Left lung (tissue), 10 donors: ENCODE results near the gene FUT8. TPM values are rescaled to one million over a fixed set of nuclear protein-coding genes. Genes with fewer than 3 reads are reported as not detected.

Source experiments
- ATAC-seq: fragments of 200-7000 bp; cut with Tn5 transposase; one replicate; pipeline ENCODE4 v1.9.1; 2020; ENCODE audit warnings: moderate library complexity
- DNase-seq, 4 donors: peaks; one replicate each; pipeline ENCODE4 v3.0.0-alpha.2; 2013 to 2020
- H3K27ac ChIP-seq, 2 donors: fragments of 200-600 bp; sonication (generic) in 1 of 2; one replicate each; pipeline versions ENCODE4 v1.5.0 to v1.8.0; 2020 to 2021
- H3K27me3 ChIP-seq, 2 donors: fragments of 200-600 bp; sonication (generic) in 1 of 2; one replicate each; pipeline versions ENCODE4 v1.5.0 to v1.8.0; 2020 to 2021
- H3K36me3 ChIP-seq, 2 donors: fragments of 200-600 bp; sonication (generic) in 1 of 2; one replicate each; pipeline versions ENCODE4 v1.5.0 to v1.8.0; 2020 to 2021
- H3K4me1 ChIP-seq, 2 donors: fragments of 200-600 bp; one replicate each; pipeline ENCODE4 v1.8.0; 2021
- H3K4me3 ChIP-seq, 2 donors: fragments of 200-600 bp; sonication (generic) in 1 of 2; one replicate each; pipeline versions ENCODE4 v1.5.0 to v1.8.0; 2020 to 2021; ENCODE audit warnings: mild to moderate bottlenecking in 1 of 2
- H3K9me3 ChIP-seq, 2 donors: fragments of 200-600 bp; sonication (generic) in 1 of 2; one replicate each; pipeline versions ENCODE4 v1.5.0 to v1.8.0; 2020 to 2021
- CTCF ChIP-seq, 2 donors: fragments of 200-600 bp; sonication (generic) in 1 of 2; IDR thresholded peaks; one replicate each; pipeline versions ENCODE4 v1.5.0 to v1.8.0; 2021; ENCODE audit warnings: antibody characterized with exemption in 2 of 2
- intact Hi-C, 2 donors: fragments of 100-400 bp; cut with DNase I; formaldehyde crosslinking; loops; one replicate each; pipeline versions ENCODE4 v1.11.2 to v1.14.2; 2022
- polyA plus RNA-seq, 6 donors: library from polyadenylated mRNA; unstranded; fragments of 120-200 nt; gene quantifications; one replicate each; pipeline ENCODE4 v1.2.1, GENCODE V29; 2013; ENCODE audit not compliant: insufficient read length in 6 of 6
- total RNA-seq, 2 donors: library from RNA; stranded (reverse); fragmentation: NEBNext Ultra II Directional; extraction: Animal tissue kit (Norgen Biotek cat#: 25700); gene quantifications; one replicate each; pipeline ENCODE4 v1.2.1, GENCODE V29; 2021
- donor health status: DM: no; HTN: yes; CAD: no.
- donor health status: DM: no; HTN: no; CAD: no.

The FUT8 gene
- total and polyA plus RNA-seq, 8 donors, result 28.7 to 41.1 (median 33.9) TPM

DNA sequence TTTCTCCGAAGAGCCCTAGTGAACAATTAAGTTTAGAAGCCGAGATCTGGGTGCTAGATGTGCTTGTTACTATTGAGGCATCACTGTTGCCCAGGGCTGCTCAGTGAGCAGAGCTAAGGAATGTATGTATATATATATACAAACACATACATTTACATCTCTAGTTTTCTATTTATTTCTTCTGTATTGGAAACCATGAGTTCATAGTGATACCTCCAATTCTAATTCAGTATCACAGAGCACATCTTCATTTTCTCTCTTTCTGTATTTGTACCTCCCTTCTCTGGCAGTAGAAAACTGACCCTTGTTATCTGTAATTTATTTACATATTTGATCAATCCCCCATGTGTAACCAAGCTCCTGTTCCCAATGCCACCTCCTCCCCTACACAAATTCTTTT, 40.7 kb upstream of the FUT8 start:
- TF ChIP-seq CTCF (IDR thresholded peaks at IDR 0.05), result no peak
- intact Hi-C loops, result no loop called here
- Histone ChIP-seq H3K36me3 (no peaks in the 10 kb centered on the region), H3K4me3 (no peak overlapping the region), H3K27me3 (no peaks in the 10 kb centered on the region), H3K27ac (no peak overlapping the region), H3K9me3 (no peaks in the 10 kb centered on the region), H3K4me1 (no peaks in the 10 kb centered on the region)
- ATAC-seq (no peak), DNase-seq (no peak)

GRCh38 chr14:65373016-65373670, 39.4 kb upstream of the FUT8 start:
- Histone ChIP-seq H3K4me3 (no peak overlapping the region), H3K27me3 (no peaks in the 10 kb centered on the region), H3K36me3 (no peaks in the 10 kb centered on the region), H3K9me3 (no peaks in the 10 kb centered on the region), H3K4me1 (no peaks in the 10 kb centered on the region), H3K27ac (no peak overlapping the region)
- ATAC-seq (peak; percentile 38), DNase-seq (peak in 1 of 4 donors; percentile 61)
- intact Hi-C loops, result no loop called here
- no peak for TF ChIP-seq CTCF (IDR thresholded peaks at IDR 0.05)

- no peaks in the 10 kb centered on the region for H3K36me3 ChIP-seq
- ATAC-seq (peak; percentile 78), DNase-seq (no peak)
- H3K9me3 ChIP-seq, result no peaks in the 10 kb centered on the region
- no peaks in the 10 kb centered on the region for H3K27me3 ChIP-seq
- no peak overlapping the region for H3K4me3 ChIP-seq
- no peaks in the 10 kb centered on the region for H3K4me1 ChIP-seq
- TF ChIP-seq CTCF (IDR thresholded peaks at IDR 0.05), result no peak
- no peak overlapping the region for H3K27ac ChIP-seq
- intact Hi-C loops, result no loop called here
These were observed 38.9 kb upstream of the FUT8 start for GRCh38 chr14:65373671-65374039.

DNA sequence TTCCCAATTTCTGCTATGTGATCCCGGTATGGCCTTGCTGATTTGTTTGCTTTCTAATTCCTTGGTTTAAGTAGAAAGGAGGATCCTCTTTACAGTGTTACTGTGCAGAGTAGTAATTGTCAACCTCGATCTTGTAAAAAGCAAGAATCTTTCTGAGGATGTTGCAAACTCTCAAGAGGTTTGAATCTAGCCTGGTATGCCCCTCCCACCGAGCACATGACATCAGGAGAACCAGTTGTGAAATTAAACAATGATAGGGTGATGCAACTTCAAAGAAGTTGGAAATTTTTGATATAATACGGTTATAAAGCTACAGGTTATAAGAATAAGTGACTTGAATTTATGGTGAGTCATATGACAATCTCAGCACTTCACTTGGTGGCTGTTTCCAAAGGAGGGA, 35.0 kb upstream of the FUT8 start:
- H3K4me3 ChIP-seq, result no peak overlapping the region
- ATAC-seq (peak; percentile 74), DNase-seq (no peak)
- H3K4me1 ChIP-seq, result no peaks in the 10 kb centered on the region
- peaks cover 0 to 4% of the 10 kb centered on the region in 2 donors for H3K9me3 ChIP-seq
- intact Hi-C loops, result no loop called here
- H3K27ac ChIP-seq, result no peak overlapping the region
- no peaks in the 10 kb centered on the region for H3K27me3 ChIP-seq
- no peaks in the 10 kb centered on the region for H3K36me3 ChIP-seq
- TF ChIP-seq CTCF (IDR thresholded peaks at IDR 0.05), result no peak

- no peak overlapping the region for H3K4me3 ChIP-seq
- ATAC-seq, result no peak
These were observed 29.9 kb upstream of the FUT8 start for GRCh38 chr14:65382586-65382985.

More at GRCh38 chr14:65382586-65382985, 29.9 kb upstream of the FUT8 start:
- intact Hi-C loops, result no loop called here
- Histone ChIP-seq H3K27ac (no peak overlapping the region), H3K4me1 (no peaks in the 10 kb centered on the region), H3K36me3 (no peaks in the 10 kb centered on the region), H3K27me3 (no peaks in the 10 kb centered on the region), H3K9me3 (peaks cover 0 to 4% of the 10 kb centered on the region in 2 donors)
- TF ChIP-seq CTCF (IDR thresholded peaks at IDR 0.05), result no peak
- DNase-seq, result no peak
